D721Med (cell line): ENCODE data around the gene RHO.

Experiments used
- DNase-seq: peaks from one replicate; pipeline ENCODE4 v3.0.0; 2011; ENCODE audit warnings: low spot score; ENCODE audit not compliant: insufficient read length
- FAIRE-seq: peaks from 2 replicates; lab custom pipeline; 2011; peaks lifted over from hg19 to GRCh38; lab: Jason Lieb, UNC
- TF ChIP-seq, protein P1 (sequence below): IDR thresholded peaks from 2 replicates; pipeline ENCODE4 v1.5.1; 2012; ENCODE audit warnings: mild to moderate bottlenecking, control low read depth; ENCODE audit not compliant: insufficient read depth; ENCODE audit errors: missing control alignments

The RHO gene

DNA sequence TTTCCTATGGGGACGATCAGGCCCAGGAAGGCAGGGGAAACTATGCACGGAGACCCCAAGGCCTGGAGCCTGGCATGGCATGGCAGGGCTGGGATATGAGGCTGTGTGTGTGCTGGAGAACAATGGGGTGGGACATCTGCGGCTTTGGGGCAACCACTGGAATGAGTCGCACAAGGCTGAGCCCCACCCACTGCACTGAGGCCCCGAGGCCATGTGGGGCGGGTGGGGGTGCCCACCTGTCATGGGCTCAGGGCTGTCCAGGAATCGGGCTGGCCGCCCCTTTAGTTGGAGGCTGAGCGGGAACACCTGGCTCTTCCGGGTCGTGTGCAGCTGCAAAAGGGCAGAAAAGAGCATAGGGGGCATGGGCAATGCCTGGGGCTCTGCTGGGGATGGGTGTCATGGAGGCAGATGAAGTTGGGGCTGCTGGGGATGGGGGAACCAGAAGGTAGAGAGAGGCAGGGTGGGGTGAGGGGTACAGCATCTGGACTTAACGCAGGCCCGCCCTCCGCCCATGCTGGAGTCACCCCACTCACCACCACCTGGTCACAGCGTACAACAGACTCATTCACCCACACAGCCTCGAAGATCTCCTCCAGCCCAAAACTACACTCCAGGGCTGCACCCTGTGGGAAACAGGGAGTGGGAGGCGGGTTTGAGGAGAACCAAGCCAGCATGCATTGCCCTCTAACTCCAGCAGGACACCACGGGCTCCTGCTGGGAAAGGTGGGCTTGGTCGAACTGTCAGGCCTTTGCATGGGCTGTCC is 47.0 kb downstream of the RHO start:
- FAIRE-seq: no peak
- no peak for DNase-seq
- TF ChIP-seq, protein P1, sequence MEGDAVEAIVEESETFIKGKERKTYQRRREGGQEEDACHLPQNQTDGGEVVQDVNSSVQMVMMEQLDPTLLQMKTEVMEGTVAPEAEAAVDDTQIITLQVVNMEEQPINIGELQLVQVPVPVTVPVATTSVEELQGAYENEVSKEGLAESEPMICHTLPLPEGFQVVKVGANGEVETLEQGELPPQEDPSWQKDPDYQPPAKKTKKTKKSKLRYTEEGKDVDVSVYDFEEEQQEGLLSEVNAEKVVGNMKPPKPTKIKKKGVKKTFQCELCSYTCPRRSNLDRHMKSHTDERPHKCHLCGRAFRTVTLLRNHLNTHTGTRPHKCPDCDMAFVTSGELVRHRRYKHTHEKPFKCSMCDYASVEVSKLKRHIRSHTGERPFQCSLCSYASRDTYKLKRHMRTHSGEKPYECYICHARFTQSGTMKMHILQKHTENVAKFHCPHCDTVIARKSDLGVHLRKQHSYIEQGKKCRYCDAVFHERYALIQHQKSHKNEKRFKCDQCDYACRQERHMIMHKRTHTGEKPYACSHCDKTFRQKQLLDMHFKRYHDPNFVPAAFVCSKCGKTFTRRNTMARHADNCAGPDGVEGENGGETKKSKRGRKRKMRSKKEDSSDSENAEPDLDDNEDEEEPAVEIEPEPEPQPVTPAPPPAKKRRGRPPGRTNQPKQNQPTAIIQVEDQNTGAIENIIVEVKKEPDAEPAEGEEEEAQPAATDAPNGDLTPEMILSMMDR: no peak

DNA sequence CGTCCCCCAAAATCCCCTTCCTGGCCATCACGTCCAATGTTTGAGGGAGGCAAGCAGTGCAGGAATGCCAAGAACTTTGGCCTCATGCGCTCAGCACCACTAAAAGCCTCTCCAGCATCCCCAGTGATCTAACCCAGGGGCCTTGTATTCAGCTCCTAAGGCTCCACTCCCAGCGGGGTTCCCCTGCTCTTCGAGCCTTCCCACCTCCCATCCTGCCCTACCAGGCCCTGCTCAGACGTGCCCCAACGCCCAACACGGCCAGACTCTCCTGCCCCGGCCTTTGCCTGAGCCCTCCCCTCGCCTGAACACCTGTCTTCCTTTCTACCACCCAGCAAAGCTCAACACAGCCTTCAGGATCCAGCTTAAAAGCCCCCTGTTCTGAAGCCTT is 47.6 kb downstream of the RHO start:
- TF ChIP-seq, protein P1: no peak
- no peak for FAIRE-seq

GRCh38 chr3:129576514-129577352 is 48.3 kb downstream of the RHO start:
- no peak for FAIRE-seq
- TF ChIP-seq, protein P1: no peak
- no peak for DNase-seq

More for the DNA sequence above, 47.6 kb downstream of the RHO start:
- no peak for DNase-seq

GRCh38 chr3:129577366-129577765 is 48.9 kb downstream of the RHO start:
- TF ChIP-seq, protein P1: no peak
- FAIRE-seq (no peak), DNase-seq (no peak)

- FAIRE-seq (no peak), DNase-seq (no peak)
- TF ChIP-seq, protein P1: no peak
Observed at GRCh38 chr3:129577925-129578786, 49.7 kb downstream of the RHO start.

DNA sequence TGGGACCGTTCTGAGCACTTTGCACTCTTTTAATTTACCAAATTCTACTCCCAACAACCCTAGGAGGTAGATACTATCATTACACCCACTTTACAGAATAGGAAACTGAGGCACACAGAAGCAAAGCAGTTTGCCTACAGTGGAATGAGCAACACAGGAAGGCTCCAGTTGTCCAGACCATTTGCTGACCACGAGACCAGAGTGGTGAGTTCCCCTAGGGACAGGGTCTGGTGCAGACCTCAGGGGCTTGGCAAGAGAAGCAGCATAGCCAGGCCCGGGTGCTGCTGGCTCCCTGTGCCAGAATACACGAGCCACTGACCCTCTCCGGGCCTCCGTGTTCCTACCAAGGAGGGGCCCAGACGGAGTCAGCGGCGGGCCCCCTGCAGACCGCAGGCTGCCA is 51.6 kb downstream of the RHO start:
- DNase-seq (no peak), FAIRE-seq (no peak)
- TF ChIP-seq, protein P1: no peak
